Neural cell (in vitro differentiated cells): ENCODE data around the gene NR2C2. TPM values are rescaled to one million over a fixed set of nuclear protein-coding genes. Genes with fewer than 3 reads are reported as not detected.

Experiments
- H2AFZ ChIP-seq: fragments of 200-600, 300-800 bp; sonication (generic), shearing (Covaris generic); 2 replicates; pipeline ENCODE4 v1.6.0; 2014; ENCODE audit warnings: low read depth, mild to moderate bottlenecking, antibody characterized with exemption, low read length, moderate library complexity
- H3F3A ChIP-seq: fragments of 200-600 bp; shearing (Covaris generic); 2 replicates; pipeline ENCODE4 v1.6.1; 2016; ENCODE audit warnings: mild to moderate bottlenecking, moderate library complexity, mixed read lengths, antibody characterized with exemption, low read length; ENCODE audit not compliant: insufficient read depth, poor library complexity, severe bottlenecking
- H3K27ac ChIP-seq: fragments of 200-600, 300-800 bp; sonication (generic), shearing (Covaris generic); 2 replicates; pipeline ENCODE4 v1.5.1; 2014; ENCODE audit warnings: mild to moderate bottlenecking, low read length, moderate library complexity
- H3K27me3 ChIP-seq: fragments of 300-800, 200-600 bp; sonication (generic), shearing (Covaris generic); 2 replicates; pipeline ENCODE4 v1.6.0; 2014; ENCODE audit warnings: mild to moderate bottlenecking, low read depth, low read length, moderate library complexity; ENCODE audit not compliant: insufficient read depth
- H3K36me3 ChIP-seq: fragments of 300-800, 200-600 bp; sonication (generic), shearing (Covaris generic); 2 replicates; pipeline ENCODE4 v1.5.1; 2014; ENCODE audit warnings: mild to moderate bottlenecking, antibody characterized with exemption, low read length, moderate library complexity; ENCODE audit not compliant: insufficient read depth
- H3K4me2 ChIP-seq: fragments of 300-800, 200-600 bp; sonication (generic), shearing (Covaris generic); 2 replicates; pipeline ENCODE4 v1.6.0; 2014; ENCODE audit warnings: mild to moderate bottlenecking, low read length
- H3K4me3 ChIP-seq: fragments of 300-800, 200-600 bp; sonication (generic), shearing (Covaris generic); 2 replicates; pipeline ENCODE4 v1.5.1; 2014; ENCODE audit warnings: mild to moderate bottlenecking, low read length, moderate library complexity
- H3K79me2 ChIP-seq: fragments of 200-600 bp; shearing (Covaris generic); replicated peaks from 2 replicates; pipeline ENCODE4 v1.6.0; 2014; ENCODE audit warnings: mild to moderate bottlenecking, low read length, moderate library complexity; ENCODE audit not compliant: insufficient read depth
- H3K9ac ChIP-seq: fragments of 300-800, 200-600 bp; sonication (generic), shearing (Covaris generic); 2 replicates; pipeline ENCODE4 v1.6.1; 2016; ENCODE audit warnings: mild to moderate bottlenecking, low read length, mixed read lengths
- H3K9me2 ChIP-seq: fragments of 200-600 bp; shearing (Covaris generic); 2 replicates; pipeline ENCODE4 v1.6.1; 2016; ENCODE audit warnings: mild to moderate bottlenecking, low read length, mixed read lengths; ENCODE audit not compliant: insufficient read depth
- H3K9me3 ChIP-seq: fragments of 200-600, 300-800 bp; sonication (generic), shearing (Covaris generic); 2 replicates; pipeline ENCODE4 v1.6.1; 2016; ENCODE audit warnings: mild to moderate bottlenecking, mixed run types, low read length, moderate library complexity, mixed read lengths
- H4K20me1 ChIP-seq: fragments of 200-600 bp; shearing (Covaris generic); 2 replicates; pipeline ENCODE4 v1.6.1; 2016; ENCODE audit warnings: mild to moderate bottlenecking, mixed run types; ENCODE audit not compliant: insufficient read depth
- CTCF ChIP-seq: fragments of 450-650 bp; IDR thresholded peaks from 2 replicates; pipeline ENCODE4 v1.5.1; 2014; ENCODE audit warnings: antibody characterized with exemption, mild to moderate bottlenecking, moderate library complexity; ENCODE audit not compliant: poor library complexity, severe bottlenecking
- EP300 ChIP-seq: fragments of 450-650 bp; conservative IDR thresholded peaks from 2 replicates; pipeline ENCODE4 v1.6.1; 2014; ENCODE audit warnings: antibody characterized with exemption, mild to moderate bottlenecking, moderate library complexity; ENCODE audit not compliant: poor library complexity, severe bottlenecking
- EZH2 ChIP-seq: fragments of 200-600, 300-800 bp; shearing (Covaris generic), sonication (generic); IDR thresholded peaks from 2 replicates; pipeline ENCODE4 v1.6.1; 2014; ENCODE audit warnings: antibody characterized with exemption, low read length, borderline replicate concordance, mild to moderate bottlenecking; ENCODE audit not compliant: insufficient read depth, poor library complexity, severe bottlenecking
- MXI1 ChIP-seq: fragments of 450-650 bp; conservative IDR thresholded peaks from 2 replicates; pipeline ENCODE4 v1.6.1; 2014; ENCODE audit warnings: antibody characterized with exemption, mild to moderate bottlenecking; ENCODE audit not compliant: poor library complexity, severe bottlenecking
- POLR2AphosphoS5 ChIP-seq: IDR thresholded peaks from 2 replicates; pipeline ENCODE4 v1.6.1; 2012
- RAD21 ChIP-seq: fragments of 450-650 bp; conservative IDR thresholded peaks from 2 replicates; pipeline ENCODE4 v1.6.1; 2014; ENCODE audit warnings: antibody characterized with exemption, mild to moderate bottlenecking, moderate library complexity
- REST ChIP-seq: IDR thresholded peaks from 2 replicates; pipeline ENCODE4 v1.6.1; 2012; ENCODE audit warnings: borderline replicate concordance
- SMC3 ChIP-seq: fragments of 450-650 bp; conservative IDR thresholded peaks from 2 replicates; pipeline ENCODE4 v1.6.1; 2014; ENCODE audit warnings: antibody characterized with exemption, mild to moderate bottlenecking, moderate library complexity; ENCODE audit not compliant: poor library complexity
- TAF1 ChIP-seq: IDR thresholded peaks from 2 replicates; pipeline ENCODE4 v1.6.1; 2012; ENCODE audit warnings: low read depth
- polyA plus RNA-seq: library from polyadenylated mRNA; depleted of rRNA; stranded (reverse); fragments of >200 nt; gene quantifications from 2 replicates; pipeline ENCODE4 v1.2.3, GENCODE V29; 2014

Gene NR2C2
- polyA plus RNA-seq, 1 donor from 2014 or later: 37.5 TPM

- no peak overlapping the region for H3K4me2 ChIP-seq
- H3F3A ChIP-seq: no peaks in the 10 kb centered on the region
- no peaks in the 10 kb centered on the region for H3K9me3 ChIP-seq
- H3K4me3 ChIP-seq: no peak overlapping the region
- no peak for TF ChIP-seq RAD21
- TF ChIP-seq EP300: no peak
- TF ChIP-seq CTCF: no peak
- no peak overlapping the region for H3K9ac ChIP-seq
- no peaks in the 10 kb centered on the region for H3K9me2 ChIP-seq
- H3K36me3 ChIP-seq: no peaks in the 10 kb centered on the region
- no peak overlapping the region for H2AFZ ChIP-seq
- no peaks in the 10 kb centered on the region for H4K20me1 ChIP-seq
- H3K27me3 ChIP-seq: no peaks in the 10 kb centered on the region
- H3K27ac ChIP-seq: no peak overlapping the region
- H3K79me2 ChIP-seq: no peaks in the 10 kb centered on the region
Measured at GRCh38 chr3:14921811-14922705, 25.3 kb upstream of the NR2C2 start.

- H3K4me2 ChIP-seq: no peak overlapping the region
- no peak overlapping the region for H3K9ac ChIP-seq
- no peak overlapping the region for H2AFZ ChIP-seq
- H3K27me3 ChIP-seq: no peaks in the 10 kb centered on the region
- no peak overlapping the region for H3K27ac ChIP-seq
- no peaks in the 10 kb centered on the region for H3K9me2 ChIP-seq
- H3K36me3 ChIP-seq: no peaks in the 10 kb centered on the region
- H3K9me3 ChIP-seq: no peaks in the 10 kb centered on the region
- H3K4me3 ChIP-seq: no peak overlapping the region
- no peaks in the 10 kb centered on the region for H3F3A ChIP-seq
- H3K79me2 ChIP-seq: no peaks in the 10 kb centered on the region
- no peak for TF ChIP-seq TAF1
- no peak for TF ChIP-seq CTCF
- no peak for TF ChIP-seq EP300
- TF ChIP-seq REST: no peak
- TF ChIP-seq EZH2: no peak
- TF ChIP-seq MXI1: no peak
- no peak for TF ChIP-seq POLR2AphosphoS5
- TF ChIP-seq RAD21: no peak
- TF ChIP-seq SMC3: no peak
- H4K20me1 ChIP-seq: no peaks in the 10 kb centered on the region
Measured at GRCh38 chr3:14922863-14923262, 24.5 kb upstream of the NR2C2 start.
